Upper lobe of left lung (tissue), 4 donors: Measurements from ENCODE around the gene RRP36.
"Not testable (repeated sequence)": the region's sequence is repeated elsewhere in the genome, so short reads cannot be mapped to it uniquely, and the experiment has no call there.

Source experiments
- CTCF ChIP-seq, 6 experiments: fragments of 450-650 bp in 4 of 6; fragments of 200-600 bp in 2 of 6; sonication (generic) in 2 of 6; IDR thresholded peaks; one replicate each; pipeline ENCODE4 v1.5.1; 2016 to 2019; ENCODE audit warnings: antibody characterized with exemption in 6 of 6
- EP300 ChIP-seq, 4 donors: sonication (generic); formaldehyde crosslinking; IDR thresholded peaks; one replicate each; pipeline ENCODE4 v1.5.1; 2017; ENCODE audit warnings: antibody characterized with exemption in 4 of 4, control low read depth in 2 of 4
- POLR2A ChIP-seq, 4 donors: fragments of 450-650 bp; IDR thresholded peaks; one replicate each; pipeline ENCODE4 v1.5.1; 2016 to 2017; ENCODE audit warnings: antibody characterized with exemption in 4 of 4, mild to moderate bottlenecking in 2 of 4
- POLR2AphosphoS5 ChIP-seq, 2 donors: sonication (generic); formaldehyde crosslinking; IDR thresholded peaks; one replicate each; pipeline ENCODE4 v1.5.1; 2017; ENCODE audit warnings: antibody characterized with exemption in 2 of 2

- TF ChIP-seq CTCF, POLR2AphosphoS5, EP300, POLR2A (IDR thresholded peaks at IDR 0.05): not testable (repeated sequence)
These were observed 20.1 kb downstream of the RRP36 start for GRCh38 chr6:43041475-43041874.
